Inflammatory macrophage treated with lipopolysaccharide for 4 hours (primary cell): ENCODE data around the gene LONRF3.
"Not testable (repeated sequence)": the region's sequence is repeated elsewhere in the genome, so short reads cannot be mapped to it uniquely, and the experiment has no call there.

Experiments
- DNase-seq: peaks from one replicate; pipeline ENCODE4 v3.0.0-alpha.2; 2020

LONRF3 gene

GRCh38 chrX:118988911-118989310, 14.5 kb downstream of the LONRF3 start:
- peak; percentile 36 for DNase-seq

DNA sequence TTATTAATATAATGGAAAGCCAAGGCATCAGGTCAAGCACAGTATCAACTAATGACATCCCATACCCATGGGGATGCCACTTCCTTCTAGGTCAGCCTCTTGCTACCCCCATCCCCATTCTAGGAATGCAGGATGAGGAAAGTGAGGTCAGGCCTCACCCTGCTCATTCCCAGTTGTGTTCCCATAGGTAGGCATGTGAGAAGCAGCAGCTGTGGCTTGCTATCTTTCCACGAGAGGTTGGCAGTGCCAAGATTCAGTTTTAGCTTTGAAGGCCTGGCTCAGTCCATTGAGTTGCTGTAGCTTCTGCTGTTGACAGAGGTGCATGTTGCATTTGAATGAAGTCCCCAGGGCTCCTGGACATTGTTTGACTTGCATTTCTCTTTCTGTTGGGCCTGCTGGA, 15.5 kb downstream of the LONRF3 start:
- no peak for DNase-seq

DNA sequence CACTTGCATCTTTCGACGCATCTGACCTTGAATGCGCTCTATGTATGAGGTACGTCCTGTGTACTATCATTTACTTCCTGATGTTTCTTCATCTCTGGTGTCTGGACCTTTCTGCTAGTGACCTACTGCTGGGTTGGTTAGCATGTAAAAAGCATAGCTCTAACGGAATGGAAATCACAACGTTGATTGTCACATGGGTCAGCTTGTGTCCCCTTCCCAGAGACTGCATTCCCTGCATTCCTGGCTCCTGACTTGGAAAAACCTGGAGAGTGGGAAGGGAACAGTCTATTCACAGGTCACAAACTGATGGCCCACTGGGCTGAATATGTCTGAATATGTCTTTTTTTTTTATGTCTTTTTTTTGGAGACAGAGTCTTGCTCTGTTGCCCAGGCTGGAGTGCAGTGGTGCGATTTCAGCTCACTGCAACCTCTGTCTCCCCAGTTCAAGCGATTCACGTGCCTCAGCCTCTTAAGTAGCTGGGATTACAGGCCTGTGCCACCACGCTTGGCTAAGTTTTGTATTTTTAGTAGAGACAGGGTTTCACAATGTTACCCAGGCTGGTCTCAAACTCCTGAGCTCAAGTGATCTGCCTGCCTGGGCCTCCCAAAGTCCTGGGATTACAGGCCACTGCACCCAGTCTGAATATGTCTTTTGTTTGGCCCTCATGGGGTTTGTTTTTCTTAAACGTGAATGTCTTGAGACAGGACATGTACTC, 16.3 kb downstream of the LONRF3 start:
- no peak for DNase-seq

DNA sequence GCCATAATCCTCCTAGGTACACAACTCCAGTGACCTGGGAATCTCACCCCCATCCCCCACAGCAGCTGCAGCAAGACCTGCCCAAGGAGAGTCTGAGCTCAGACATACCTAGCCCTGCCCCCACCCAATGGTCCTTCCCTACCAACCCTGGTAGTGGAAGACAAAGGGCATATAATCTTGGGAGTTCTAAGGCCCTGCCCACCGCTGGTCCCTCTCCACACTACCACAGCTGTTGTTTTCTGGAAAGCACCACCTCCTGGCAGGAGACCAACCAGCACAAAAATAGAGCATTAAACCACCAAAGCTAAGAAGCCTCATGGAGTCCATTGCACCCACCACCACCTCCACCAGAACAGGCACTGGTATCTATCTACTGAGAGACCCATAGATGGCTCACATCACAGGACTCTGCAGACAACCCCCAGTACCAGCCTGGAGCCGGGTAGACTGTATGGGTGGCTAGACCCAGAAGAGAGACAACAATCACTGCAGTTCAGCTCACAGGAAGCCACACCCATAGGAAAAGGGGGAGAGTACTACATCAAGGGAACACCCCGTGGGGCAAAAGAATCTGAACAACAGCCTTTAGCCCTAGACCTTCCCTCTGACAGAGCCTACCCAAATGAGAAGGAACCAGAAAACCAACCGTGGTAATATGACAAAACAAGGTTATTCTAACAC, 18.2 kb downstream of the LONRF3 start:
- not testable (repeated sequence) for DNase-seq

- DNase-seq = no peak
Measured at GRCh38 chrX:119003462-119003861, 29.0 kb downstream of the LONRF3 start.

- peak; percentile 37 for DNase-seq
Measured at GRCh38 chrX:119004920-119005524, 30.6 kb downstream of the LONRF3 start.

GRCh38 chrX:119007189-119007770, 32.9 kb downstream of the LONRF3 start:
- DNase-seq = no peak

DNA sequence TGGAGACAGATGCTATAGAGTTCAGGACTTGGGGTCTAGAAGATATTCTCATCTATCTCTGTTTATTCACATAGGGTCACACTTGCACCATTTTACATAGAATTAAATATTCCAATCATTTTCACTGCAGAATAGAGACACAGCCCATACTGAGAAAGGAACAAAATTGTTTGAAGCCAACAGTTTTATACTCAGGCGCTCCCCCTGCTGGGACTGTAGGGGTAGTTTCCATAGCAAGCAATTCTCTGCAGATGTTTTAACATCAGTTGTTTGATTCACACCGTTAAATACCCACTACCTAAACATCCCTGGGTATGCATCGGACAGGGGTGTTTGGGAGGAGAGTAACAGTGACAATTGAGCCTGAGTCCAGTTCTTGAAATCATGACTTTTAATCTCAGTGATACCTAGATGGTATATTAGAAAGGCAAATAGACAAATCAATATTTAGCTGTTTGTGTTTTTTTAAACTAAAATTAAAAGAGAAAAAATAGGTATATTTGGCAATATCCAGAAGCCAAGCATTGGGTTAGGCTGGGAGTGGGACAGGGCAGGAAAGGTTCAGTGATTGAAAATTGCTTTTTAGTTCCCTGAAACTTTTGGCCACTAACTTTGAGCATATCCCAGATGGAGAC, 33.8 kb downstream of the LONRF3 start:
- peak; percentile 7 for DNase-seq

DNA sequence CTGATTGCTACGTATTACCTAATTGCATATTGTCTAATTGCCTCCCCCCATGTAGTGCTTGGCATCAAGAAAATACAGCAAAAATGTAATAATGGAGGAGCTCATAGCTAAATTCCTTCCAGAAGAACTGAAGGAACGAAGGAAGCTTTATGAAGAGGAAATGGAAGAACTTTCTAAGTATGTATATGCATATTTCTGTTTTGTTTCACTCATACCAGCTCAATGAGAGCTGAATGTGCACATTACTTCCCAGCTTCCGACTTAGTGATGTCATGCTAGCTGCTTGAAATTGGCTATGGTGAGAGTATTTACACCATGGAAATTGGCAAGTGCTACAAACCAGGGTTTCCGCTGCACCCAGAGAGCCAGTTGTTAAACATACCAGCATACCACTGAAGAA, 34.7 kb downstream of the LONRF3 start:
- DNase-seq = no peak

- no peak for DNase-seq
Measured at GRCh38 chrX:119010491-119010890, 36.1 kb downstream of the LONRF3 start.

GRCh38 chrX:119013164-119013563, 38.7 kb downstream of the LONRF3 start:
- DNase-seq = no peak

DNA sequence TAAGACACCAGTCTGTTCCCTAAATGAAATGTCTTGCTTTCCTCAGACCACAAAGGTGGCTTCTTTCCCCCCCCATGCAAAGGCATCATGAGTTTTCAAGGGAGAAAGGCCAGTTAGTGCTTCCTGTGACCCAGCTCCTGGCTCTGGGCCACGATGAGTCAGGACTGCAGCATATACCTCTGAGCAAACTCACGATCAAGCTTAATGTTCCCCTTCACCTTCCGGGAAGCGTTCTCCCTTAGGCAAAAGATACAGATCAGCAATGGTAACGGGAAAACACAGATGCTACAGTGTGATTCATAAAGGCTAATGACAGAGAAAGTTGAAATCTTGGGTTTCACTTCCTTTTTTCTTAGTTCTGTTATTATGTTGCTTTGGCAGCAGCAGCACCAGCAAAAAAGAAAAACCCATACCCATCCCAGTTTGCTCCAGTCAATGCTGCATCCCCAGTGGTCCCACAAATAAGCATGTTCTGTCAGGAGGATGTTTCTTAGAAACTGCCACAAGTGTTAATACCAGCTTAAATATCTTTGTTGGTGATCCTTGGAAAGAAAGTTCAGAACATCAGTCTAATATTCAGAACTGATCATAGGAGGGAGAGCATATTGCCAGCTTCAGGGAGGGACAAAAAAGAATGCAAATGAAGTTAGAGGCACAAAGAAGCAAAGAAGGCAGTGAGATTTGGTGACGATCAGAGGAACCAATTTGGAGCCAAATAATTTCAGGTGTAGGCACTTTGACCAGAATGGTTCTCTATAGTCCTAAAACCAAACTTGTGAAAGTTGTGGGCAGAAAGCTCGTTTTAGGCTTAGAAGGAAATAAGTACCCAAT, 41.2 kb downstream of the LONRF3 start:
- peak; percentile 90 for DNase-seq

- peak; percentile 58 for DNase-seq
Measured at GRCh38 chrX:119017077-119017476, 42.7 kb downstream of the LONRF3 start.

GRCh38 chrX:119025900-119026299, 51.5 kb downstream of the LONRF3 start:
- DNase-seq = no peak

DNA sequence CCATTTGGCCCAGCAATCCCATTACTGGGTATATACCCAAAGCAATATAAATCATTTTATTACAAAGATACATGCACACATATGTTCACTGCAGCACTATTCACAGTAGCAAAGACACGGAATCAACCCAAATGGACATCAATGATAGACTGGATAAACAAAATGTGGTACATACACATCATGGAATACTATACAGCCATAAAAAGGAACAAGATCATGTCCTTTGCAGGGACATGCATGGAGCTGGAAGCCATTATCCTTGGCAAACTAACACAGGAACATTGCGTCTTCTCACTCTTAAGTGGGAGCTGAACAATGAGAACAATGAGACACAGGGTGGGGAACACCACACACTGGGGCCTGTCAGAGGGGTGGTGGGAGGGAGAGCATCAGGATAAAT, 51.9 kb downstream of the LONRF3 start:
- not testable (repeated sequence) for DNase-seq

DNA sequence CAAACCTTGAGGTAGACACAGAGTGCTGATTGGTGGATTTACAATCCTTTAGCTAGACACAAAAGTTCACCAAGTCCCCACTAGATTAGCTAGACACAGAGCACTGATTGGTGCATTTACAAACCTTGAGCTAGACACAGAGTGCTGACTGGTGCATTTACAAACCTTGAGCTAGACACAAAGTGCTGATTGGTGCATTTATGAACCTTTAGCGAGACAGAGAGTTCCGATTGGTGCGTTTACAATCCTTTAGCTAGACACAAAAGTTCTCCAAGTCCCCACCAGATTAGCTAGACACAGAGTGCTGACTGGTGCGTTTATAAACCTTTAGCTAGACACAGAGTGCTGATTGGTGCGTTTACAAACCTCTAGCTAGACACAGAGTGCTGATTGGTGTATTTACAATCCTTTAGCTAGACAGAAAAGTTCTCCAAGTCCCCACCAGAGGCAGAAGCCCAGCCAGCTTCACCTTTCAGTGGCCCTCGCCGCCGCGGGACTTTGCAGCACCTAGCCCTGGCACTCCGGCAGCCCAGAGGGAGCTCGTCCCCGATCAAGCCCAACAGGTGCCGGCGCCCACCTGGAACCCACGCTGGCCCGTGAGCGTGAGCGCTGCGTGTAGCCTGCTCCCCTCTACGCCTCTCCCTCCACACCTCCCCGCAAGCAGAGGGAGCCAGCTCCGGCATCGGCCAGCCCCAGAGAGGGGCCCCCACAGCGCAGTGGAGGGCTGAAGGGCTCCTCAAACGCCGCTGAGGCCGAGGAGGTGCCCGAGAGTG, 53.7 kb downstream of the LONRF3 start:
- not testable (repeated sequence) for DNase-seq

- peak; percentile 36 for DNase-seq
Measured at GRCh38 chrX:119028733-119029330, 54.4 kb downstream of the LONRF3 start.

DNA sequence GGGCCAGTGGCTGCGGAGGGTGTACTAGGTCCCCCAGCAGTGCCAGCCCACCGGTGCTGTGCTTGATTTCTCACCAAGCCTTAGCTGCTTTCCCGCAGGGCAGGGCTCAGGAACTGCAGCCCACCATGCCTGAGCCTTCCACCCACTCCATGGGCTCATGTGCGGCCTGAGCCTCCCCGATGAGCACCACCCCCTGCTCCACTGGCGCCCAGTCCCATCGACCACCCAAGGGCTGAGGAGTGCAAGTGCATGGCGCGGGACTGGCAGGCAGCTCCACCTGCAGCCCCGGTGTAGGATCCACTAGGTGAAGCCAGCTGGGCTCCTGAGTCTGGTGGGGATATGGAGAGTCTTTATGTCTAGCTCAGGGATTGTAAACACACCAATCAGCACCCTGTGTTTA, 55.2 kb downstream of the LONRF3 start:
- not testable (repeated sequence) for DNase-seq

- DNase-seq = no peak
Measured at GRCh38 chrX:119030990-119031389, 56.6 kb downstream of the LONRF3 start.

- DNase-seq = no peak
Measured at GRCh38 chrX:119036107-119037029, 62.0 kb downstream of the LONRF3 start.
